HepG2 (cell line): ENCODE results near the gene NPW. TPM values are rescaled to one million over a fixed set of nuclear protein-coding genes. Genes with fewer than 3 reads are reported as not detected.
A peak's percentile ranks its signal among the peaks of the same experiment; 100 is the strongest.

Experiments used
- ETV5 ChIP-seq: IDR thresholded peaks from 2 replicates; pipeline ENCODE4 v1.6.1; 2018; ENCODE audit warnings: missing biosample characterization, missing genetic modification reagents, inconsistent platforms, borderline replicate concordance
- IRX3 ChIP-seq: sonication (generic); formaldehyde crosslinking; IDR thresholded peaks from 2 replicates; pipeline ENCODE4 v1.8.1; 2023; ENCODE audit warnings: mild to moderate bottlenecking, low read depth, missing genetic modification reagents, borderline replicate concordance
- MAZ ChIP-seq, 2 experiments: sonication (generic) in 1 of 2; formaldehyde crosslinking in 1 of 2; IDR thresholded peaks; 2 replicates each; pipeline versions ENCODE4 v1.5.0 to v1.6.1; 2012 to 2020; ENCODE audit warnings: low read depth in 2 of 2, mild to moderate bottlenecking in 2 of 2, borderline replicate concordance in 1 of 2, improper control_type of control experiment in 1 of 2, low read length in 1 of 2, missing genetic modification reagents in 1 of 2, moderate library complexity in 1 of 2
- PAWR ChIP-seq: sonication (generic); formaldehyde crosslinking; IDR thresholded peaks from 2 replicates; pipeline ENCODE4 v1.4.0; 2020; ENCODE audit warnings: missing genetic modification reagents, mild to moderate bottlenecking, borderline replicate concordance
- RARA ChIP-seq: IDR thresholded peaks from 2 replicates; pipeline ENCODE4 v1.6.1; 2016; ENCODE audit warnings: missing genetic modification reagents, missing compliant biosample characterization
- SYNCRIP ChIP-seq: fragments of 200-400 bp; formaldehyde crosslinking; IDR thresholded peaks from 2 replicates; pipeline ENCODE4 v1.6.1; 2018; ENCODE audit warnings: mild to moderate bottlenecking, low read depth, low read length; ENCODE audit not compliant: insufficient read depth
- TCF7 ChIP-seq: sonication (generic); IDR thresholded peaks from 2 replicates; pipeline ENCODE4 v1.6.1; 2016; ENCODE audit warnings: antibody characterized with exemption, low read depth
- THYN1 ChIP-seq: sonication (generic); formaldehyde crosslinking; IDR thresholded peaks from 2 replicates; pipeline ENCODE4 v1.8.1; 2023; ENCODE audit warnings: low read depth, mild to moderate bottlenecking, moderate library complexity, missing genetic modification reagents, borderline replicate concordance
- XBP1 ChIP-seq: sonication (generic); formaldehyde crosslinking; IDR thresholded peaks from 2 replicates; pipeline ENCODE4 v1.5.0; 2020; ENCODE audit warnings: missing genetic modification reagents
- ZFP37 ChIP-seq: sonication (generic); formaldehyde crosslinking; IDR thresholded peaks from 2 replicates; pipeline ENCODE4 v1.4.0; 2020; ENCODE audit warnings: missing genetic modification reagents, borderline replicate concordance
- ZNF574 ChIP-seq: sonication (generic); formaldehyde crosslinking; IDR thresholded peaks from 2 replicates; pipeline ENCODE4 v1.4.0; 2020; ENCODE audit warnings: missing genetic modification reagents
- ZNF766 ChIP-seq: sonication (generic); formaldehyde crosslinking; IDR thresholded peaks from 2 replicates; pipeline ENCODE4 v1.5.0; 2020; ENCODE audit warnings: missing genetic modification reagents, borderline replicate concordance
- ZNF83 ChIP-seq: sonication (generic); formaldehyde crosslinking; IDR thresholded peaks from 2 replicates; pipeline ENCODE4 v1.4.0; 2020; ENCODE audit warnings: missing genetic modification reagents, mild to moderate bottlenecking, borderline replicate concordance
- ZNF841 ChIP-seq: sonication (generic); formaldehyde crosslinking; IDR thresholded peaks from 2 replicates; pipeline ENCODE4 v1.8.1; 2023; ENCODE audit warnings: missing genetic modification reagents, borderline replicate concordance
- polyA plus RNA-seq, 8 experiments: library from polyadenylated mRNA; depleted of rRNA in 3 of 8; stranded (reverse) in 7 of 8; unstranded in 1 of 8; fragments of >200 nt; fragmentation: Illumina TruSeq in 4 of 8; extraction: Trizol in 4 of 8; gene quantifications; 2 replicates each; pipeline versions ENCODE4 v1.2.1 to v1.2.3, GENCODE V29; 2011 to 2016; ENCODE audit warnings: low read depth in 4 of 8, missing spikeins in 1 of 8, mixed read lengths in 1 of 8; ENCODE audit not compliant: insufficient read depth in 1 of 8
- total RNA-seq, 5 experiments: library from RNA; depleted of rRNA; stranded (reverse); fragments of >200 nt; fragmentation: Illumina TruSeq; extraction: Trizol; gene quantifications; 2 replicates each; pipeline ENCODE4 v1.2.3, GENCODE V29; 2016; ENCODE audit warnings: low read depth in 1 of 5
- TF ChIP-seq, protein P1 (sequence below): sonication (generic); formaldehyde crosslinking; IDR thresholded peaks from 2 replicates; pipeline ENCODE4 v1.4.0; 2020; ENCODE audit warnings: mild to moderate bottlenecking, missing genetic modification reagents
- TF ChIP-seq, protein P2 (sequence below): sonication (generic); formaldehyde crosslinking; IDR thresholded peaks from 2 replicates; pipeline ENCODE4 v1.5.1; 2020; ENCODE audit warnings: mild to moderate bottlenecking, missing genetic modification reagents, moderate library complexity
- TF ChIP-seq, protein P3 (sequence below): sonication (generic); formaldehyde crosslinking; IDR thresholded peaks from 2 replicates; pipeline ENCODE4 v1.4.0; 2020; ENCODE audit warnings: missing genetic modification reagents
- TF ChIP-seq, protein P4 (sequence below): IDR thresholded peaks from 2 replicates; pipeline ENCODE4 v1.6.1; 2012; ENCODE audit warnings: inconsistent platforms

The NPW gene
- total and polyA plus RNA-seq, 2 of the 13 experiments (the other 11 are each of a cell fraction or from before 2014, with no cell fraction given): 0.24 to 0.97 TPM

DNA sequence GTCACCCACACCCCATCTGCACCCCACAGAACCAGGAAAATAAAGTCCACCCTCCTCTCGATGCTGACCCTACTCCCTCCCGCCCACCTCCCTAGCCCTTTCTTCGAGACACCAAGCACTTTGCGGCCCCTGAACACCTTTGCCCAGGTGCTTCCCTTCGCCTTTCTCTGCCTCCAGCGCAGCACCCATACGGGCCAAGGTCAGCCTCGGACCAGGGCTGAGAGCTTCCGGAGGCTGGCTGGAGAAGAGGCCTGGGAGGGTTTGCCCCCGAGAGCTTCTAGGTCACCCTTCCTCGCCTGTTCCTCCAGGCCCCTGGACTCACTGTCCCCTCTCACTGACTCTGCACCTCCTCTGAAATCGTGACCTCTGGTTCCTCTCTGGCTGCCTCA is 4.4 kb downstream of the NPW start (continued):
- no peak for TF ChIP-seq XBP1 (CRISPR knock-in tag)
- 0 out of 2 replicates have a peak, but pooled peaks have one; percentile 3 for TF ChIP-seq ZFP37 (CRISPR knock-in tag)
- TF ChIP-seq, protein P1, sequence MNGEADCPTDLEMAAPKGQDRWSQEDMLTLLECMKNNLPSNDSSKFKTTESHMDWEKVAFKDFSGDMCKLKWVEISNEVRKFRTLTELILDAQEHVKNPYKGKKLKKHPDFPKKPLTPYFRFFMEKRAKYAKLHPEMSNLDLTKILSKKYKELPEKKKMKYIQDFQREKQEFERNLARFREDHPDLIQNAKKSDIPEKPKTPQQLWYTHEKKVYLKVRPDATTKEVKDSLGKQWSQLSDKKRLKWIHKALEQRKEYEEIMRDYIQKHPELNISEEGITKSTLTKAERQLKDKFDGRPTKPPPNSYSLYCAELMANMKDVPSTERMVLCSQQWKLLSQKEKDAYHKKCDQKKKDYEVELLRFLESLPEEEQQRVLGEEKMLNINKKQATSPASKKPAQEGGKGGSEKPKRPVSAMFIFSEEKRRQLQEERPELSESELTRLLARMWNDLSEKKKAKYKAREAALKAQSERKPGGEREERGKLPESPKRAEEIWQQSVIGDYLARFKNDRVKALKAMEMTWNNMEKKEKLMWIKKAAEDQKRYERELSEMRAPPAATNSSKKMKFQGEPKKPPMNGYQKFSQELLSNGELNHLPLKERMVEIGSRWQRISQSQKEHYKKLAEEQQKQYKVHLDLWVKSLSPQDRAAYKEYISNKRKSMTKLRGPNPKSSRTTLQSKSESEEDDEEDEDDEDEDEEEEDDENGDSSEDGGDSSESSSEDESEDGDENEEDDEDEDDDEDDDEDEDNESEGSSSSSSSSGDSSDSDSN: peak; percentile 42; the same call in 1 of the 2 replicates
- TF ChIP-seq TCF7: no peak
- no peak for TF ChIP-seq ZNF83 (CRISPR knock-in tag)
- peak; percentile 25; the same call in 1 of the 2 replicates for TF ChIP-seq RARA (CRISPR knock-in tag)
- TF ChIP-seq ZNF841 (CRISPR knock-in tag): no peak
- TF ChIP-seq, protein P2, sequence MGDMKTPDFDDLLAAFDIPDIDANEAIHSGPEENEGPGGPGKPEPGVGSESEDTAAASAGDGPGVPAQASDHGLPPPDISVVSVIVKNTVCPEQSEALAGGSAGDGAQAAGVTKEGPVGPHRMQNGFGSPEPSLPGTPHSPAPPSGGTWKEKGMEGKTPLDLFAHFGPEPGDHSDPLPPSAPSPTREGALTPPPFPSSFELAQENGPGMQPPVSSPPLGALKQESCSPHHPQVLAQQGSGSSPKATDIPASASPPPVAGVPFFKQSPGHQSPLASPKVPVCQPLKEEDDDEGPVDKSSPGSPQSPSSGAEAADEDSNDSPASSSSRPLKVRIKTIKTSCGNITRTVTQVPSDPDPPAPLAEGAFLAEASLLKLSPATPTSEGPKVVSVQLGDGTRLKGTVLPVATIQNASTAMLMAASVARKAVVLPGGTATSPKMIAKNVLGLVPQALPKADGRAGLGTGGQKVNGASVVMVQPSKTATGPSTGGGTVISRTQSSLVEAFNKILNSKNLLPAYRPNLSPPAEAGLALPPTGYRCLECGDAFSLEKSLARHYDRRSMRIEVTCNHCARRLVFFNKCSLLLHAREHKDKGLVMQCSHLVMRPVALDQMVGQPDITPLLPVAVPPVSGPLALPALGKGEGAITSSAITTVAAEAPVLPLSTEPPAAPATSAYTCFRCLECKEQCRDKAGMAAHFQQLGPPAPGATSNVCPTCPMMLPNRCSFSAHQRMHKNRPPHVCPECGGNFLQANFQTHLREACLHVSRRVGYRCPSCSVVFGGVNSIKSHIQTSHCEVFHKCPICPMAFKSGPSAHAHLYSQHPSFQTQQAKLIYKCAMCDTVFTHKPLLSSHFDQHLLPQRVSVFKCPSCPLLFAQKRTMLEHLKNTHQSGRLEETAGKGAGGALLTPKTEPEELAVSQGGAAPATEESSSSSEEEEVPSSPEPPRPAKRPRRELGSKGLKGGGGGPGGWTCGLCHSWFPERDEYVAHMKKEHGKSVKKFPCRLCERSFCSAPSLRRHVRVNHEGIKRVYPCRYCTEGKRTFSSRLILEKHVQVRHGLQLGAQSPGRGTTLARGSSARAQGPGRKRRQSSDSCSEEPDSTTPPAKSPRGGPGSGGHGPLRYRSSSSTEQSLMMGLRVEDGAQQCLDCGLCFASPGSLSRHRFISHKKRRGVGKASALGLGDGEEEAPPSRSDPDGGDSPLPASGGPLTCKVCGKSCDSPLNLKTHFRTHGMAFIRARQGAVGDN (CRISPR knock-in tag): peak; percentile 11; the same call in 1 of the 2 replicates
- TF ChIP-seq MAZ (IDR thresholded peaks at IDR 0.05; ENCODE audit: borderline replicate concordance, low read depth, low read length): 0 out of 2 replicates have a peak, but pooled peaks have one; percentile 9
- TF ChIP-seq MAZ (CRISPR knock-in tag; IDR thresholded peaks at IDR 0.05; ENCODE audit: low read depth): no peak
- TF ChIP-seq, protein P3, sequence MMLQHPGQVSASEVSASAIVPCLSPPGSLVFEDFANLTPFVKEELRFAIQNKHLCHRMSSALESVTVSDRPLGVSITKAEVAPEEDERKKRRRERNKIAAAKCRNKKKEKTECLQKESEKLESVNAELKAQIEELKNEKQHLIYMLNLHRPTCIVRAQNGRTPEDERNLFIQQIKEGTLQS (CRISPR knock-in tag): no peak
- TF ChIP-seq PAWR (CRISPR knock-in tag): no peak
- peak; percentile 64 for TF ChIP-seq ETV5 (CRISPR knock-in tag)
- no peak for TF ChIP-seq ZNF766 (CRISPR knock-in tag)
- TF ChIP-seq ZNF574 (CRISPR knock-in tag): no peak
- TF ChIP-seq, protein P4, sequence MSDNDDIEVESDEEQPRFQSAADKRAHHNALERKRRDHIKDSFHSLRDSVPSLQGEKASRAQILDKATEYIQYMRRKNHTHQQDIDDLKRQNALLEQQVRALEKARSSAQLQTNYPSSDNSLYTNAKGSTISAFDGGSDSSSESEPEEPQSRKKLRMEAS: peak; percentile 5; the same call in 1 of the 2 replicates
- TF ChIP-seq SYNCRIP: no peak
- no peak for TF ChIP-seq IRX3
- TF ChIP-seq THYN1 (CRISPR knock-in tag): no peak
